Activated CD8-positive, alpha-beta T cell treated with anti-CD3 and anti-CD28 coated beads for 36 hours (primary cell): ENCODE results near the gene FCHSD2. TPM values are rescaled to one million over a fixed set of nuclear protein-coding genes. Genes with fewer than 3 reads are reported as not detected.

Source experiments
- ATAC-seq: fragments of 200-7000 bp; cut with Tn5 transposase; one replicate; pipeline ENCODE4 v1.10.0; 2021; ENCODE audit warnings: mild to moderate bottlenecking, moderate library complexity
- CTCF ChIA-PET: fragments of 350-600 bp; sonication (Branson Sonifier 250); formaldehyde crosslinking; loops from one replicate; lab custom pipeline; 2021; ENCODE audit warnings: antibody characterized with exemption; lab: Charles Lee
- POLR2A ChIA-PET: fragments of 350-600 bp; sonication (Branson Sonifier 250); formaldehyde crosslinking; loops from one replicate; lab custom pipeline; 2021; ENCODE audit warnings: antibody characterized with exemption; lab: Charles Lee
- DNase-seq: peaks from one replicate; pipeline ENCODE4 v3.0.0-alpha.2; 2020
- H3K27ac Mint-ChIP-seq: one replicate; pipeline ENCODE4 v1.8.0; 2021; ENCODE audit warnings: mild to moderate bottlenecking, mixed read lengths
- H3K27me3 Mint-ChIP-seq: one replicate; pipeline ENCODE4 v1.8.0; 2021; ENCODE audit warnings: mixed read lengths
- H3K36me3 Mint-ChIP-seq: one replicate; pipeline ENCODE4 v1.8.0; 2021; ENCODE audit warnings: low read depth, mixed read lengths
- H3K4me1 Mint-ChIP-seq: one replicate; pipeline ENCODE4 v1.8.0; 2021; ENCODE audit warnings: low read depth, mixed read lengths
- H3K4me3 Mint-ChIP-seq: one replicate; pipeline ENCODE4 v1.8.0; 2021; ENCODE audit warnings: mild to moderate bottlenecking, moderate library complexity, mixed read lengths
- H3K9me3 Mint-ChIP-seq: one replicate; pipeline ENCODE4 v1.8.0; 2021; ENCODE audit warnings: mixed read lengths
- intact Hi-C: fragments of 100-400 bp; cut with micrococcal nuclease; formaldehyde crosslinking; loops from one replicate; pipeline ENCODE4 v1.10.0; 2022
- total RNA-seq, 2 experiments: library from RNA; stranded (reverse); gene quantifications; one replicate each; pipeline ENCODE4 v1.2.3, GENCODE V29; 2021
- TF ChIP-seq, protein P1 (sequence below): fragments of 200-600 bp; IDR thresholded peaks from one replicate; pipeline ENCODE4 v1.8.0; 2022; ENCODE audit warnings: antibody characterized with exemption, mild to moderate bottlenecking

Gene FCHSD2
- total RNA-seq, 2 experiments from 2014 or later, result 23.6 to 24.8 TPM

DNA sequence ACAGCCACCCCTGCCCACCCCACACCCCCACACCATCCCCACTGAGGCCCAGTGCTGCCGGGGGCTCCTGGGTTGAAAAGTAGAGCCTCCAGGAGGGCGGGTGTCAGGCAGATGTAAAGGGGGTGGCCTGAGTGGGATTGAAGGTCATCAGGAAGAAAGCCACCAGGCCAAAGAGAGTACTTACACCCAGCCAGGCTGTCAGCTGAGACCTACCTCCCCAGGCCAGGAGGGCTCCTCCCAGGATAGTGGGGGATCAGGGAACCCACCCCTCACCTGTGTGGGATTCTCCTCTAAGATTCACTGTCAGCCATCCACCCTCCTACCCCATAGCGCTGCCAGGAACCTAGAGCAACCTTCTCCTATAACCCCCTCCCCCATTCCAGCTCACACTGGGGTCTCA, 17.2 kb upstream of the FCHSD2 start:
- Mint-ChIP-seq H3K27me3 (no peaks in the 10 kb centered on the region), H3K4me3 (no peak overlapping the region), H3K27ac (no peak overlapping the region), H3K36me3 (no peaks in the 10 kb centered on the region), H3K9me3 (no peaks in the 10 kb centered on the region), H3K4me1 (peaks cover 28% of the 10 kb centered on the region)
- DNase-seq (no peak), ATAC-seq (no peak)
- ChIA-PET CTCF (interaction anchor here (1.2 kb wide), 1 partner anchor 18 kb away, joined by 6 read pairs; no protein-coding TSS in a partner anchor), POLR2A (no interaction called here)
- intact Hi-C loops, result no loop called here
- TF ChIP-seq, protein P1, sequence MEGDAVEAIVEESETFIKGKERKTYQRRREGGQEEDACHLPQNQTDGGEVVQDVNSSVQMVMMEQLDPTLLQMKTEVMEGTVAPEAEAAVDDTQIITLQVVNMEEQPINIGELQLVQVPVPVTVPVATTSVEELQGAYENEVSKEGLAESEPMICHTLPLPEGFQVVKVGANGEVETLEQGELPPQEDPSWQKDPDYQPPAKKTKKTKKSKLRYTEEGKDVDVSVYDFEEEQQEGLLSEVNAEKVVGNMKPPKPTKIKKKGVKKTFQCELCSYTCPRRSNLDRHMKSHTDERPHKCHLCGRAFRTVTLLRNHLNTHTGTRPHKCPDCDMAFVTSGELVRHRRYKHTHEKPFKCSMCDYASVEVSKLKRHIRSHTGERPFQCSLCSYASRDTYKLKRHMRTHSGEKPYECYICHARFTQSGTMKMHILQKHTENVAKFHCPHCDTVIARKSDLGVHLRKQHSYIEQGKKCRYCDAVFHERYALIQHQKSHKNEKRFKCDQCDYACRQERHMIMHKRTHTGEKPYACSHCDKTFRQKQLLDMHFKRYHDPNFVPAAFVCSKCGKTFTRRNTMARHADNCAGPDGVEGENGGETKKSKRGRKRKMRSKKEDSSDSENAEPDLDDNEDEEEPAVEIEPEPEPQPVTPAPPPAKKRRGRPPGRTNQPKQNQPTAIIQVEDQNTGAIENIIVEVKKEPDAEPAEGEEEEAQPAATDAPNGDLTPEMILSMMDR, result no peak

DNA sequence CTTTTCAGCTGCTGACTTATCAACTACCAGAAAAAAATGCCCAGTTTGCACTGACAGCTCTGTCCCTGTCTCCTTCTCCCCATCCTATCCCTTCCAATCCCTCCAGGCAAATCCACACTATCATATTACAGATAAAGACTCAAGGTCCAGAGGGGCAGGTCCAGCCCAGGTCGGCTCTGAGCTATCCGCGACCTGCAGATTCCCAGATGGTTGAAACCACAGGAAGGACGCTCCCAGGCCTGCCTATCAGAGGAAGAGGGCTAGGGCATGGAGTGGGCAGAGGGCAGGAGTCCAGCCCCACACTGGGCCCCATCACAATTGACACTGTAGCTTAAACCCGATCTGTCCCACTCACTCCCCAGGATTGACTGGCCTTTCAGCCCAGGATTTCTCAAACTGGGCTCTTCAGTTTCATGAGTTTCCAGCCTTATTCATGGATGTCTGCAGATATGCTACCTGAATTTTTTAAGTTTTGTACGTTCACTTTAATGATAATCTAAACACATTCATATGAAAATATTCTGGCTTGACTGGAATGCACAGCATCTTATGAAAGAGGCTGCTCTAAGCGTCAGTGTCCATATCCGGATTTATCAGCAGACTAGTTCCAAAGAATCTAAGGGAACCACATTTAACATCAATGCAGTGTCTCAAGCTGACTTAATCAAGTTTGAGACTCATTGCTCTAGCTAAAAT, 16.4 kb upstream of the FCHSD2 start:
- no peak overlapping the region for H3K27ac Mint-ChIP-seq
- ChIA-PET POLR2A (interaction anchor here (1.1 kb wide), 1 partner anchor 16 kb away, joined by 8 read pairs; the partner anchor contains the start of gene FCHSD2), CTCF (interaction anchor here (0.8 to 2.9 kb wide), 5 partner anchors 9 to 433 kb away, joined by 3 to 19 read pairs (median 3); partner anchors contain the start of gene FCHSD2)
- no peaks in the 10 kb centered on the region for H3K36me3 Mint-ChIP-seq
- H3K4me1 Mint-ChIP-seq, result peaks cover 36% of the 10 kb centered on the region
- H3K27me3 Mint-ChIP-seq, result no peaks in the 10 kb centered on the region
- TF ChIP-seq, protein P1, result no peak
- DNase-seq (no peak), ATAC-seq (no peak)
- intact Hi-C loops, result no loop called here
- no peak overlapping the region for H3K4me3 Mint-ChIP-seq
- no peaks in the 10 kb centered on the region for H3K9me3 Mint-ChIP-seq

DNA sequence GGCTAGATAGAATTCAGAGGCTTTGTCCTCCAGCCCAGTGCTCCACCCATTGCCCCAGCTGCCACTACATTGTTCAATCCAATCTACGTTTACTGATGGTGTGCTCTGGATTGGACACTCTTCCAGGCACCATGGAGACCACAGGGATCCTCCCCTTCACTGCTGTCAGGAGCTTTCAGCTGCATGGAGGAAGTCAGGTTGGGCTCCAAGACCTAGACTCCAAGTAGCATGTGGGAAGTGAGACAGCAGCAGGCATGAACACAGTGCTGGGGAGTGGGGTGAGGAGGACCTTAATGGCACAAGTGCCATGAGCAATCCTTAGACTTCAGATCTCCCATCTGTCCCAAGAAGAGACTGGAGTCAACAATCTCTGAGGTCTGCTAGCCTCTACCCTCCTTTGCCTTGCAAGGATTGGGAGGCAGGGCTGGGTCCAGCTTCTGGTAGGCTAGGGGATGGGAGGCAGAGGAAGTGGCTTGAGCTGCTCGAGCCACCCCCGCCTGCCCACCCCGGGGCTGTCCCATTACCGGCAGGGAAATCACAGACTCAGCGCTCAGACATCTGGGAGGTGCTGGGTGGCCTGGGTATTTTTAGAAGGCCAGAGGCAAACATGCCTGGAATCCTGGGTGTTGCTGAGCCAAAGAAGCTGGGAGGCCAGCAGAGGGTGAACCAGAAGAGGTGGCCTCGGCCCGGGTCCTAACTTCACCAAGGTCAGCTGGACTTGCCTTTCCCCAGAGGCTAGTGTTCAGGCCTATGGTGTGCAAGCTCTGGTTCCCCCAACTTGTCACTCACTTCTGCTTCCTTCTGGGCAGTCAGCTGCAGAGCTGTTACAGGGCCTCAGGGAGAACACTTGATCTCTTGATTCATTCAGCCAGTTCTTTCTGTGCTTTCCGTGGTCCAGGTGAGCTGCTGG, 15.2 kb upstream of the FCHSD2 start:
- H3K36me3 Mint-ChIP-seq, result no peaks in the 10 kb centered on the region
- H3K27ac Mint-ChIP-seq, result no peak overlapping the region
- POLR2A ChIA-PET, result interaction anchor here (0.6 to 1.2 kb wide), 5 partner anchors 15 to 301 kb away, joined by 3 to 8 read pairs (median 3); partner anchors contain the start of gene FCHSD2
- TF ChIP-seq, protein P1, result no peak
- CTCF ChIA-PET, result interaction anchor here (1.1 to 2.9 kb wide), 4 partner anchors 15 to 686 kb away, joined by 3 to 19 read pairs (median 9); partner anchors contain the start of gene FCHSD2
- no peaks in the 10 kb centered on the region for H3K9me3 Mint-ChIP-seq
- no peaks in the 10 kb centered on the region for H3K27me3 Mint-ChIP-seq
- intact Hi-C loops, result no loop called here
- no peak for ATAC-seq
- H3K4me1 Mint-ChIP-seq, result peaks cover 47% of the 10 kb centered on the region
- H3K4me3 Mint-ChIP-seq, result no peak overlapping the region
- peak; percentile 16 for DNase-seq

DNA sequence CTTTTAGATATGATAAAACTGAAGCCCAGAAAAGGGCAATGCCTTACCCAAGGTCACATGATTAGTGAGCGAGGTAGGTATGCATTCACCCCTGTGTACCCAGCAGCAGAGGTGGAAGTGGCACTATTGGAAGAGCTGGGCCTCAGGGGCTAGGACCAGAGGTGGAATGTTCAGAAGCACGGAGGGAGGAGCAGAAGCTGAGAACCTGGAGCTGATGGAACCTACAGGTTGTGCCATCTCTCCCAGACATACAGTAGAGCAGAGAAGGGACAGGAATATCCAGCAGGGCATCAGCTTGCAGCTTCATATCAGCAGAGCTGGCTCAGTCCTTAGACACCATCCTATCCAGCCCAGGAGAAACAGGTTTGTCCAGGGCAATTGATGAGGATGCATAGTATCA, 14.6 kb upstream of the FCHSD2 start:
- Mint-ChIP-seq H3K9me3 (no peaks in the 10 kb centered on the region), H3K36me3 (no peaks in the 10 kb centered on the region), H3K4me3 (no peak overlapping the region), H3K27ac (no peak overlapping the region), H3K27me3 (no peaks in the 10 kb centered on the region), H3K4me1 (peaks cover 49% of the 10 kb centered on the region)
- CTCF ChIA-PET, result interaction anchor here (1.4 to 2.9 kb wide), 3 partner anchors 14 to 431 kb away, joined by 4 to 19 read pairs (median 14); partner anchors contain the start of gene FCHSD2
- ATAC-seq (no peak), DNase-seq (no peak)
- intact Hi-C loops, result no loop called here
- POLR2A ChIA-PET, result interaction anchor here (0.6 to 1.2 kb wide), 3 partner anchors 14 to 300 kb away, joined by 3 to 5 read pairs (median 3); partner anchors contain the start of gene FCHSD2
- TF ChIP-seq, protein P1, result no peak
